SU-DHL-6 (cell line): ENCODE results near the gene DNAAF3.
"Not testable (repeated sequence)": the region's sequence is repeated elsewhere in the genome, so short reads cannot be mapped to it uniquely, and the experiment has no call there.

Source experiments
- H2AFZ ChIP-seq: fragments of 200-600 bp; sonication (generic); 2 replicates; pipeline ENCODE4 v1.6.1; 2014; ENCODE audit warnings: low read depth, mild to moderate bottlenecking, moderate library complexity, mixed read lengths, antibody characterized with exemption, low read length; ENCODE audit not compliant: severe bottlenecking
- H3F3A ChIP-seq: fragments of 200-600 bp; shearing (Covaris generic); 2 replicates; pipeline ENCODE4 v1.6.0; 2016; ENCODE audit warnings: antibody characterized with exemption, mild to moderate bottlenecking; ENCODE audit not compliant: insufficient read depth
- H3K27ac ChIP-seq: fragments of 200-600 bp; sonication (generic); 2 replicates; pipeline ENCODE4 v1.5.1; 2016; ENCODE audit warnings: low read depth, mild to moderate bottlenecking, low read length, moderate library complexity, mixed read lengths
- H3K27me3 ChIP-seq: fragments of 200-600 bp; sonication (generic), shearing (Covaris generic); 2 replicates; pipeline ENCODE4 v1.6.0; 2014; ENCODE audit warnings: mild to moderate bottlenecking, low read length
- H3K36me3 ChIP-seq: fragments of 200-600 bp; sonication (generic); 2 replicates; pipeline ENCODE4 v1.6.1; 2014; ENCODE audit warnings: mild to moderate bottlenecking, low read length, mixed read lengths
- H3K4me2 ChIP-seq: fragments of 300-600, 200-600 bp; shearing (Covaris generic), sonication (generic); 2 replicates; pipeline ENCODE4 v1.6.0; 2014; ENCODE audit warnings: low read length, low read depth, mild to moderate bottlenecking; ENCODE audit not compliant: poor library complexity, severe bottlenecking
- H3K4me3 ChIP-seq: fragments of 200-600 bp; sonication (generic); 2 replicates; pipeline ENCODE4 v1.5.1; 2014; ENCODE audit warnings: antibody characterized with exemption, low read length, mild to moderate bottlenecking, mixed read lengths; ENCODE audit not compliant: insufficient read depth, poor library complexity, severe bottlenecking
- H3K79me2 ChIP-seq: fragments of 200-600 bp; sonication (generic); 2 replicates; pipeline ENCODE4 v1.6.1; 2014; ENCODE audit warnings: mild to moderate bottlenecking, low read length, moderate library complexity; ENCODE audit not compliant: insufficient read depth
- H3K9ac ChIP-seq: fragments of 200-600 bp; sonication (generic); 2 replicates; pipeline ENCODE4 v1.7.0; 2014; ENCODE audit warnings: mild to moderate bottlenecking, low read length
- H3K9me2 ChIP-seq: fragments of 200-600 bp; sonication (generic); replicated peaks from 2 replicates; pipeline ENCODE4 v1.6.1; 2014; ENCODE audit warnings: low read length; ENCODE audit not compliant: insufficient read depth
- H3K9me3 ChIP-seq: fragments of 200-600 bp; sonication (generic); 2 replicates; pipeline ENCODE4 v1.6.1; 2014; ENCODE audit warnings: low read length, mixed read lengths; ENCODE audit not compliant: insufficient read depth
- H4K20me1 ChIP-seq: fragments of 200-600 bp; sonication (generic); 2 replicates; pipeline ENCODE4 v1.6.1; 2014; ENCODE audit warnings: low read depth, mild to moderate bottlenecking, antibody characterized with exemption, low read length, moderate library complexity, mixed read lengths
- CTCF ChIP-seq: fragments of 200-600 bp; sonication (generic); IDR thresholded peaks from one replicate; pipeline ENCODE4 v1.5.1; 2017; ENCODE audit warnings: antibody characterized with exemption, mild to moderate bottlenecking, low read length, moderate library complexity; ENCODE audit not compliant: insufficient read depth, poor library complexity, severe bottlenecking
- EZH2phosphoT487 ChIP-seq: fragments of 200-600 bp; sonication (generic), shearing (Covaris generic); conservative IDR thresholded peaks from 2 replicates; pipeline ENCODE4 v1.6.1; 2018; ENCODE audit warnings: mild to moderate bottlenecking, antibody characterized with exemption, low read length, moderate library complexity, mixed read lengths

The DNAAF3 gene

DNA sequence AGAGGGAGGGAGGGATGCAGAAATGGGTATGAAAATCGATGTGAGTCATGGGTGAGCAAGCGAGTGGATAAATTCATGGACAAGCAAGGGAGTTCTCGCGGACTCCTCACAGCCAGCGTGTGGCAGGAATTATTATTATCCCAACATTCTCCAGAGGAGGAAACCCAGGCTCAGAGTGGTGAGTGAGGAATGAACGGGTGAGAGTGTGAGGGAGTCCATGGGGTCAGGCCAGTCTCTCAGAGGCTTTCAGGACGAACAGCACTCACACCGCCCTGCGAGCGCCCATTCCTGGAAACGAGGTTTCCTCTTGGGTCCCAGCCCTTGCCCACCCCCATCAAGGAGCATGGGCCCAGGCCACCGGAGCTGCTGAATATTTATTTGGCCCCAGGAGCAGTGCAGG, 6.3 kb upstream of the DNAAF3 start:
- no peaks in the 10 kb centered on the region for H3K9me2 ChIP-seq
- H3F3A ChIP-seq, result no peaks in the 10 kb centered on the region
- H4K20me1 ChIP-seq, result no peaks in the 10 kb centered on the region
- no peaks in the 10 kb centered on the region for H3K36me3 ChIP-seq
- no peak overlapping the region for H2AFZ ChIP-seq
- no peaks in the 10 kb centered on the region; the same call in 1 of the 2 replicates for H3K27me3 ChIP-seq
- no peaks in the 10 kb centered on the region for H3K9me3 ChIP-seq
- no peak overlapping the region for H3K4me2 ChIP-seq
- H3K9ac ChIP-seq, result no peak overlapping the region
- no peaks in the 10 kb centered on the region for H3K79me2 ChIP-seq
- H3K4me3 ChIP-seq, result no peak overlapping the region
- no peak overlapping the region for H3K27ac ChIP-seq
- no peak for TF ChIP-seq CTCF
- TF ChIP-seq EZH2phosphoT487, result no peak

DNA sequence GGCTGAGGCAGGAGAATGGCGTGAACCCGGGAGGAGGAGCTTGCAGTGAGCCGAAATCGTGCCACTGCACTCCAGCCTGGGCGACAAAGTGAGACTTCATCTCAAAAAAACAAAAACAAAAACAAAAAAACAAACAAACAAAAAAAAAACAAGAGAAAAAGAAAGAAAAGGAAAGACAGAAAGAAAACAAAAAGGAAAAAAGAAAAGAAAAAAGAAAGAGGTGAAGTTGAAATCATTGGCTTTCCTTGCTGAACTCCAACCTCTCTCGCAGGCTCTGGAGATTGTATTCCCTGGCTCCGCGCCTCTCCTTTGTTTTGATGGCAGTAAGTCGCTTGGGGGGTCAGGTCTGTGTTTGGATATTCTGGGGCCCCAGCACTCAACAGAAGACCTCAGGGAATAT, 5.9 kb upstream of the DNAAF3 start:
- not testable (repeated sequence) for H3K4me2 ChIP-seq, H3K27me3 ChIP-seq, H4K20me1 ChIP-seq

DNA sequence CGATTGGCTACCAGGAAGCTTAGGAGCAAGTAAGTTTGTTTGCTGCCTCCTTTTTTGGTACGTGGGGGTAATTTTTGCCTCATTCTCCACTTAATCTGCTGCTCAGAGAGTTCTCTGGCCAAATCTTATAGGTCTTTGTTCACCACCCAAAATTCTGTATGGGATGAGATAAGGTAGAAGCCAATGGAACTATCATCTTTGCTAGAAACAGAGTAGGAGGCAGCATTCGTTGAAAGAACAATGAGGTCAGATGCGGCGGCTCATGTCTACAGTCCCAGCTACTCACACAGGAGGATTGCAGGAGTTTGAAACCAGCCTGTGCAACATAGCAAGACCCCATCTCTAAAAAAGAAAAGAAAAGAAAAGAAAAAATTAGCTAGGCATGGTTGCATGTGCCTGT, 5.0 kb upstream of the DNAAF3 start:
- no peaks in the 10 kb centered on the region for H3K79me2 ChIP-seq
- no peak overlapping the region for H2AFZ ChIP-seq
- H3K27ac ChIP-seq, result no peak overlapping the region
- no peak overlapping the region for H3K9ac ChIP-seq
- no peaks in the 10 kb centered on the region for H3F3A ChIP-seq
- no peak overlapping the region for H3K4me2 ChIP-seq
- H3K36me3 ChIP-seq, result no peaks in the 10 kb centered on the region
- TF ChIP-seq CTCF (no peak), EZH2phosphoT487 (no peak)
- no peak overlapping the region for H3K4me3 ChIP-seq
- no peaks in the 10 kb centered on the region for H3K9me2 ChIP-seq
- H4K20me1 ChIP-seq, result no peaks in the 10 kb centered on the region
- no peaks in the 10 kb centered on the region; the same call in 1 of the 2 replicates for H3K27me3 ChIP-seq
- no peaks in the 10 kb centered on the region for H3K9me3 ChIP-seq

More for the DNA sequence above, 5.9 kb upstream of the DNAAF3 start:
- not testable (repeated sequence) for H3K36me3 ChIP-seq, H3K9me3 ChIP-seq, H3K4me3 ChIP-seq, H3K79me2 ChIP-seq, H2AFZ ChIP-seq, H3K9ac ChIP-seq, H3K27ac ChIP-seq, H3F3A ChIP-seq, H3K9me2 ChIP-seq

GRCh38 chr19:55169136-55169535, 2.7 kb upstream of the DNAAF3 start:
- Histone ChIP-seq H3K27ac (no peak overlapping the region), H2AFZ (no peak overlapping the region), H3F3A (no peaks in the 10 kb centered on the region), H4K20me1 (no peaks in the 10 kb centered on the region), H3K36me3 (no peaks in the 10 kb centered on the region), H3K4me3 (no peak overlapping the region), H3K9ac (no peak overlapping the region), H3K9me3 (no peaks in the 10 kb centered on the region), H3K27me3 (no peaks in the 10 kb centered on the region), H3K79me2 (no peaks in the 10 kb centered on the region), H3K4me2 (no peak overlapping the region), H3K9me2 (no peaks in the 10 kb centered on the region)
- TF ChIP-seq EZH2phosphoT487 (no peak), CTCF (no peak)
